ENCODE results near the gene DOCK1.

Gene DOCK1

DNA sequence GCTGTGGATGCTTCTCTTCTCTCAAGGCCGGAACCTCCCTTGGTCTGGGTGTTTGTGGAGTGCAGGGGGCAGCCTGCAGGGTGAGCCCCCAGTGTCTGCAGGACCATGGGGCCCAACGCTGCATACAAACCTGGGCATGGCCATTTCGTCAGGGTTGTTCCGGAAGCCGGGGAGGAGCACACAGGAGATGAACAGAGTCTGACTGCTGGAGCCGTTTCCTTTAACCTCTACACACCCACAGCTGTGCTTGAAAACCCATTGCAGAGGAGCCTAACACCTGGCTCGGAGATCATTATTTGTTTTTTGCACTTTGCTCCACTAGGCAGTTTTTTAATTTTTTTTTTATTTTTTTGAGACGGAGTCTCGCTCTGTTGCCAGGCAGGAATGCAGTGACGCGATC is 458.8 kb downstream of the DOCK1 start:
- TF ChIP-seq, protein P1, sequence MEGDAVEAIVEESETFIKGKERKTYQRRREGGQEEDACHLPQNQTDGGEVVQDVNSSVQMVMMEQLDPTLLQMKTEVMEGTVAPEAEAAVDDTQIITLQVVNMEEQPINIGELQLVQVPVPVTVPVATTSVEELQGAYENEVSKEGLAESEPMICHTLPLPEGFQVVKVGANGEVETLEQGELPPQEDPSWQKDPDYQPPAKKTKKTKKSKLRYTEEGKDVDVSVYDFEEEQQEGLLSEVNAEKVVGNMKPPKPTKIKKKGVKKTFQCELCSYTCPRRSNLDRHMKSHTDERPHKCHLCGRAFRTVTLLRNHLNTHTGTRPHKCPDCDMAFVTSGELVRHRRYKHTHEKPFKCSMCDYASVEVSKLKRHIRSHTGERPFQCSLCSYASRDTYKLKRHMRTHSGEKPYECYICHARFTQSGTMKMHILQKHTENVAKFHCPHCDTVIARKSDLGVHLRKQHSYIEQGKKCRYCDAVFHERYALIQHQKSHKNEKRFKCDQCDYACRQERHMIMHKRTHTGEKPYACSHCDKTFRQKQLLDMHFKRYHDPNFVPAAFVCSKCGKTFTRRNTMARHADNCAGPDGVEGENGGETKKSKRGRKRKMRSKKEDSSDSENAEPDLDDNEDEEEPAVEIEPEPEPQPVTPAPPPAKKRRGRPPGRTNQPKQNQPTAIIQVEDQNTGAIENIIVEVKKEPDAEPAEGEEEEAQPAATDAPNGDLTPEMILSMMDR (IDR thresholded peaks at IDR 0.05; ENCODE audit: borderline replicate concordance, extremely low read depth, low read length, poor library complexity, severe bottlenecking) = no peak
- no peak for TF ChIP-seq EZH2 (IDR thresholded peaks at IDR 0.05; ENCODE audit: borderline replicate concordance, low read depth, low read length, severe bottlenecking)
- Histone ChIP-seq H3K4me3 (ENCODE audit: low read depth in 1 of 2, low read length in 2 of 2) (no peak overlapping the region), H2AFZ (ENCODE audit: low read depth, low read length) (no peak overlapping the region), H3K4me2 (ENCODE audit: insufficient read depth, low read length) (no peak overlapping the region), H3K79me2 (ENCODE audit: insufficient read depth, low read length) (no peaks in the 10 kb centered on the region), H3K9ac (ENCODE audit: low read depth, low read length) (no peak overlapping the region), H3K27me3 (ENCODE audit: insufficient read depth, low read length, poor library complexity) (no peaks in the 10 kb centered on the region), H3K4me1 (ENCODE audit: insufficient read depth, low read length) (no peaks in the 10 kb centered on the region), H3K27ac (ENCODE audit: low read length) (no peak overlapping the region), H4K20me1 (ENCODE audit: insufficient read depth, low read length) (no peaks in the 10 kb centered on the region), H3K9me3 (ENCODE audit: insufficient read depth, low read length, severe bottlenecking) (no peaks in the 10 kb centered on the region), H3K36me3 (ENCODE audit: insufficient read depth, low read length) (no peaks in the 10 kb centered on the region)
- no peak for ATAC-seq (ENCODE audit: insufficient read depth, low read depth)
- DNase-seq = no peak

DNA sequence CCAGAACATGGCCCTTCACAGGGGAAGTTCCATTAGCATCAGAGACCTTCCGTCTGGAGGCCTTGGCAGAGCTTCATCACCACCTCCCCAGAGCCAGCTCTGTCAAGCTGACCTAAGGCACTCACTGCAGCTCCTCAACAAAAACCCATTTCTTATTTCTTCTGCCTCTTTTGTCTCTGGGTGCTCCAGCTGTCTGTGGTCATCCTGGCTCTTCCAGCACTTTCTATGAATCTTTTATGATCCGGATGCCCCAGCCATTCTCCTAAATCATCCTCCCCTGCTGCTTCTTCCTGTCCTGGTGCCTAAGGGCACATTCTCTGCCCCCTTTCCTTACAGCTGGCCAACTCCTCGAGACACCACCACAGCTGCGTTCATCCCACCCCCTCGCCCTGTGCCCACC is 462.9 kb downstream of the DOCK1 start:
- TF ChIP-seq EZH2 (IDR thresholded peaks at IDR 0.05; ENCODE audit: borderline replicate concordance, low read depth, low read length, severe bottlenecking) = no peak
- TF ChIP-seq, protein P1 (IDR thresholded peaks at IDR 0.05; ENCODE audit: borderline replicate concordance, extremely low read depth, low read length, poor library complexity, severe bottlenecking) = no peak
- Histone ChIP-seq H3K9me3 (ENCODE audit: insufficient read depth, low read length, severe bottlenecking) (no peaks in the 10 kb centered on the region), H3K4me3 (ENCODE audit: low read depth in 1 of 2, low read length in 2 of 2) (no peak overlapping the region), H3K27ac (ENCODE audit: low read length) (no peak overlapping the region), H3K4me2 (ENCODE audit: insufficient read depth, low read length) (no peak overlapping the region), H3K27me3 (ENCODE audit: insufficient read depth, low read length, poor library complexity) (peaks cover 21% of the 10 kb centered on the region), H2AFZ (ENCODE audit: low read depth, low read length) (no peak overlapping the region), H3K79me2 (ENCODE audit: insufficient read depth, low read length) (no peaks in the 10 kb centered on the region), H3K9ac (ENCODE audit: low read depth, low read length) (no peak overlapping the region), H4K20me1 (ENCODE audit: insufficient read depth, low read length) (no peaks in the 10 kb centered on the region), H3K36me3 (ENCODE audit: insufficient read depth, low read length) (no peaks in the 10 kb centered on the region), H3K4me1 (ENCODE audit: insufficient read depth, low read length) (no peaks in the 10 kb centered on the region)
- no peak for ATAC-seq (ENCODE audit: insufficient read depth, low read depth)
- DNase-seq = no peak

DNA sequence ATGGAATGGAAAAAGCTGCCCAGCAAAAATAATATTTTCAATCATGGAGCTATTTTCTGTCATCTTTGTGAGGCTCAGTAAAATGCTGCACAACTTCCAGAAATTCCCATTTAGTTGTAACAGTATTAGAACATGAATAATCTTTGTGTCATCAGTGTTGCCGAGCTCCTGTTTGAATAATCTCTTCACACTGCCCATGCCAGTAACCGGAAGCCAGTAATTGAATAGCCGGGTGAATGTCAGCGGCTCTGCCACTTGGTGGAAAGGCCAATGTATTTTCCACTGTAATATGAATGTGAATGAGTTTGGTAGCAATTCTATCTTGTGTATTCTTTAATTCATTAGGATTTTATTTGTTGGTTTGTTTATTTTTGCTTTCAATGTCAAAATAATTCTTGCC is 463.7 kb downstream of the DOCK1 start:
- ATAC-seq (ENCODE audit: insufficient read depth, low read depth) (no peak), DNase-seq (no peak)
- no peak overlapping the region for H2AFZ ChIP-seq (ENCODE audit: low read depth, low read length)
- H3K27me3 ChIP-seq (ENCODE audit: insufficient read depth, low read length, poor library complexity) = peaks cover 21% of the 10 kb centered on the region
- no peak overlapping the region for H3K27ac ChIP-seq (ENCODE audit: low read length)
- no peak for TF ChIP-seq EZH2 (IDR thresholded peaks at IDR 0.05; ENCODE audit: borderline replicate concordance, low read depth, low read length, severe bottlenecking)
- TF ChIP-seq, protein P1 (IDR thresholded peaks at IDR 0.05; ENCODE audit: borderline replicate concordance, extremely low read depth, low read length, poor library complexity, severe bottlenecking) = no peak
- H3K4me3 ChIP-seq (ENCODE audit: low read depth in 1 of 2, low read length in 2 of 2) = no peak overlapping the region
- no peaks in the 10 kb centered on the region for H3K79me2 ChIP-seq (ENCODE audit: insufficient read depth, low read length)
- no peaks in the 10 kb centered on the region for H3K4me1 ChIP-seq (ENCODE audit: insufficient read depth, low read length)
- H4K20me1 ChIP-seq (ENCODE audit: insufficient read depth, low read length) = no peaks in the 10 kb centered on the region
- H3K36me3 ChIP-seq (ENCODE audit: insufficient read depth, low read length) = no peaks in the 10 kb centered on the region
- no peak overlapping the region for H3K9ac ChIP-seq (ENCODE audit: low read depth, low read length)
- H3K9me3 ChIP-seq (ENCODE audit: insufficient read depth, low read length, severe bottlenecking) = no peaks in the 10 kb centered on the region
- no peak overlapping the region for H3K4me2 ChIP-seq (ENCODE audit: insufficient read depth, low read length)

DNA sequence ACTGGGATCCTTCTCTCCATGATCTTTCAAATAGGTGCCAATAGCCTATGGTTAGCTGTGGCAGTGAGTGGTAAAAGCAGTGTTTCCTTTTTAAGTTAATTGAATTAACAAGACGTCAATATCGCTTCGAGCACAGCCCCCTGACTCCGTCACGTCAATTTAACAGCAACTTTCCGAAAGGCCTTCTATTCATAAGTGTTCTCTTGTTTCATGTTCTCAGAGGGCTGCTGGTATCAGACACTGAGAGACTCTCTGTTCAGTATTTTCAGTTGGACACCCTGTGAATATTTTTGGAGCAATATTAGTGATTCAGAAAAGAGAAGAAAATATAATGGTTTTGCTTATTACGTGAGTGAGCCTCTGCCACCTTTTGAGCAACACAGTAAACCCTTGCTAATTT is 465.4 kb downstream of the DOCK1 start:
- Histone ChIP-seq H3K4me1 (ENCODE audit: insufficient read depth, low read length) (no peaks in the 10 kb centered on the region), H3K27me3 (ENCODE audit: insufficient read depth, low read length, poor library complexity) (peaks cover 21% of the 10 kb centered on the region), H4K20me1 (ENCODE audit: insufficient read depth, low read length) (no peaks in the 10 kb centered on the region), H3K9me3 (ENCODE audit: insufficient read depth, low read length, severe bottlenecking) (no peaks in the 10 kb centered on the region), H3K36me3 (ENCODE audit: insufficient read depth, low read length) (no peaks in the 10 kb centered on the region), H3K79me2 (ENCODE audit: insufficient read depth, low read length) (no peaks in the 10 kb centered on the region), H3K9ac (ENCODE audit: low read depth, low read length) (no peak overlapping the region), H2AFZ (ENCODE audit: low read depth, low read length) (no peak overlapping the region), H3K27ac (ENCODE audit: low read length) (no peak overlapping the region), H3K4me2 (ENCODE audit: insufficient read depth, low read length) (no peak overlapping the region), H3K4me3 (ENCODE audit: low read depth in 1 of 2, low read length in 2 of 2) (no peak overlapping the region)
- ATAC-seq (ENCODE audit: insufficient read depth, low read depth) = no peak
- TF ChIP-seq EZH2 (IDR thresholded peaks at IDR 0.05; ENCODE audit: borderline replicate concordance, low read depth, low read length, severe bottlenecking) = no peak
- TF ChIP-seq, protein P1 (IDR thresholded peaks at IDR 0.05; ENCODE audit: borderline replicate concordance, extremely low read depth, low read length, poor library complexity, severe bottlenecking) = no peak
- no peak for DNase-seq

All from DND-41 (cell line).